Fibroblast of the aortic adventitia (primary cell): ENCODE measurements around the gene NCS1. TPM values are rescaled to one million over a fixed set of nuclear protein-coding genes. Genes with fewer than 3 reads are reported as not detected.

ENCODE experiments used
- DNase-seq: peaks from one replicate; pipeline ENCODE4 v3.0.0-alpha.2; 2010; ENCODE audit warnings: low read depth
- H3K4me3 ChIP-seq: 2 replicates; pipeline ENCODE4 v1.5.1; 2011; ENCODE audit warnings: low read depth, mild to moderate bottlenecking, control low read depth, low read length, moderate library complexity
- total RNA-seq: library from RNA; depleted of rRNA; stranded (reverse); fragments of >200 nt; gene quantifications from 2 replicates; pipeline ENCODE4 v1.2.3, GENCODE V29; 2012; ENCODE audit warnings: low replicate concordance
- TF ChIP-seq, protein P1 (sequence below): IDR thresholded peaks from 2 replicates; pipeline ENCODE4 v1.5.1; 2011; ENCODE audit warnings: mild to moderate bottlenecking, low read length, control low read depth, inconsistent platforms; ENCODE audit not compliant: insufficient read depth

Gene NCS1
- total RNA-seq, 1 donor: 39.2 TPM

DNA sequence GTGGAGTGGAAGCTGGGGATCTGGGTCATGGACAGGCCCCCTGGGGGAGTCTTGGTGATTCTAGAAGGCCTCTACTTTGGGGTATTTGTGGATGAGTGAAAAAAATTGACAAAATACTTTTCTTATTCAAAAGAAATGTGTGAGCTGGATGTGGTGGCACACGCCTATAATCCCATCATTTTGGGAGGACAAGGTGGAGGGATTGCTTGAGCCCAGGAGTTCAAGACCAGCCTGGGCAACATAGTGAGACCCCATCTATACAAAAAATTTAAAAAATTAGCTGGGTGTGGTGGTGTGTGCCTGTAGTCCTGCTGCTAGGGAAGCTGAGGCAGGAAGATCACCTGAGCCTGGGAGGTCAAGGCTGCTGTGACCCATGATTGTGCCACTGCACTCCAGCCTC, 6.6 kb upstream of the NCS1 start:
- no peak for DNase-seq
- TF ChIP-seq, protein P1, sequence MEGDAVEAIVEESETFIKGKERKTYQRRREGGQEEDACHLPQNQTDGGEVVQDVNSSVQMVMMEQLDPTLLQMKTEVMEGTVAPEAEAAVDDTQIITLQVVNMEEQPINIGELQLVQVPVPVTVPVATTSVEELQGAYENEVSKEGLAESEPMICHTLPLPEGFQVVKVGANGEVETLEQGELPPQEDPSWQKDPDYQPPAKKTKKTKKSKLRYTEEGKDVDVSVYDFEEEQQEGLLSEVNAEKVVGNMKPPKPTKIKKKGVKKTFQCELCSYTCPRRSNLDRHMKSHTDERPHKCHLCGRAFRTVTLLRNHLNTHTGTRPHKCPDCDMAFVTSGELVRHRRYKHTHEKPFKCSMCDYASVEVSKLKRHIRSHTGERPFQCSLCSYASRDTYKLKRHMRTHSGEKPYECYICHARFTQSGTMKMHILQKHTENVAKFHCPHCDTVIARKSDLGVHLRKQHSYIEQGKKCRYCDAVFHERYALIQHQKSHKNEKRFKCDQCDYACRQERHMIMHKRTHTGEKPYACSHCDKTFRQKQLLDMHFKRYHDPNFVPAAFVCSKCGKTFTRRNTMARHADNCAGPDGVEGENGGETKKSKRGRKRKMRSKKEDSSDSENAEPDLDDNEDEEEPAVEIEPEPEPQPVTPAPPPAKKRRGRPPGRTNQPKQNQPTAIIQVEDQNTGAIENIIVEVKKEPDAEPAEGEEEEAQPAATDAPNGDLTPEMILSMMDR: no peak

DNA sequence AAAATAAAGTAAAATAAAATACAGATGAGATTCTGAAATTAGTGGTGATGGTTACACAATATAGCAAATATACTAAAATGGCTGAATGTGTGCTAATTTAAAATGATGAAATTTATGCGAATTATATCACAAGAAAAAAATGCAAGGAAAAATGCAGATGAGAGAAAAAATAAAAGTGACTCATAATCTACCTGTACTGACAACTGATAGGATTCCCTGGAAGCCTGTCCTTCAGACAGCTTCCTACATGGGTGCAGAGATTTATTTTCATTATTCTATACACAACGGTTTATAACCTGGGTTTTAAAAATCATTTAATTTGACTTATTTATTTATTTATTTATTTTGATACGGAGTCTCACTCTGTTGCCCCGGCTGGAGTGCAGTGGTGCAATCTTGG, 5.8 kb upstream of the NCS1 start:
- no peak for DNase-seq
- no peak overlapping the region for H3K4me3 ChIP-seq
- TF ChIP-seq, protein P1: no peak

More for the DNA sequence above, 6.6 kb upstream of the NCS1 start:
- no peak overlapping the region for H3K4me3 ChIP-seq

DNA sequence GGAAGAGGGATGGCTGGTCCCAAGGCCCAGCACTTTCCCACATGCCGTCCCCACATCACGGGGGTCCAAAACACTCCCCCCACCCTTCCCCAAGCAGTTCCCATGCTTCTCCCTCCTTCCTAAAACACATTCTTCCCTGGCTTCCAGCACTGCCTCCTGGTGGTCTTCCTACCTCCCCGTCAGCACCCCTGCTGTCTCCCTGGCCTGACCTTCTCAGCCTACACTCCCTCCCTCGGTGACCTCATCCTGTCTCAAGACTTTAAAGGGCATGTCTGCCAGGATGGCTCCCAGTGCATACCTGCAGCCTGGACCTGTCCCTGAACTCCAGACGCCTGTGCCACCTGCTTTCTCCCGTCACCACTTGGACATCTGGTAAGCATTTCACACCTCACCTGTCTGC, 4.3 kb upstream of the NCS1 start:
- DNase-seq: no peak
- no peak overlapping the region for H3K4me3 ChIP-seq
- TF ChIP-seq, protein P1: no peak

DNA sequence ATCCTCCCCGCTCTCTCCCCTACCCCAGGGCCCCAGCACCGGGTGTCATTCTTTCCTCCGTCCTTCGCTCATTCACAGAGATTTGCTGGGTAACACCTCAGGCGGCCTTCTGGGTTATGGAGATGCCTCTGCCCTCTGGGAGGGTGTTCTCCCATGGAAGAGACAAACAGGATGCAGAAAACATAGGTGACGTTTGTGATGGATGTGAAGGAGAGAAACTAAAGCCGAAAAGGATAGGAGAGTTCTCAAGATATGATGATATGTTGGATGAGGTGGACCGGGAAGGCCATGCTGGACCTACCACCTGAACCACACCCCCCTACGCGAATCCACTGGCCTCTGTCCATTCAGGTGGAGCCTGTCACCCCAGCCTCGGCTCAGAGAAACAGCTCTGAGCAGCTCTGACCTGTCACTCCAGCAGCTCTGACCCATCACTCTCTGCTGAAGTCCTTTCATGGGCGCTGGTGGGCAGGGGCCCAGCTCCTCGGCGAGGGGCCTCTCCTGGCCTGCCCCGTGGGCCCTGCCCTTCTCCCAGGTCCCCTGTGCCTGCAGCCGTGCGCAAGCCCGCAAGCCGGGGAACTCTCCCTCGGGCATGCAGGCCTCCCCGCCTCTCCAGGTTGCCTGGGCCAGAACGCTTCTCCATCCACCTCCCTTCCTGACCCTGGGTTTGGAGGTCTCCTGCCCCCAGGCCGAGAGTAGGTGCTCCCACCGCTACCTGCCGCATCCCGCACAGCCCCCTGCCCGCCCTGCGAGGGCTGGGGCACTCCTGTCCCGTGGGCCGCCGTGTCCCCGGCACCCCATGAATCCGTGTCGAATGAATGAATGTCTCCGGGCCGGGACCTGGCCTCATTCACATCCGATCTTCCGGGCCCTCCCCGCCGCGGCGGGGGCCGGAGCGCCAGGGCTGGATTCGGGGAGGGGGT, 717 bp upstream of the NCS1 start:
- TF ChIP-seq, protein P1: no peak
- DNase-seq: no peak

DNA sequence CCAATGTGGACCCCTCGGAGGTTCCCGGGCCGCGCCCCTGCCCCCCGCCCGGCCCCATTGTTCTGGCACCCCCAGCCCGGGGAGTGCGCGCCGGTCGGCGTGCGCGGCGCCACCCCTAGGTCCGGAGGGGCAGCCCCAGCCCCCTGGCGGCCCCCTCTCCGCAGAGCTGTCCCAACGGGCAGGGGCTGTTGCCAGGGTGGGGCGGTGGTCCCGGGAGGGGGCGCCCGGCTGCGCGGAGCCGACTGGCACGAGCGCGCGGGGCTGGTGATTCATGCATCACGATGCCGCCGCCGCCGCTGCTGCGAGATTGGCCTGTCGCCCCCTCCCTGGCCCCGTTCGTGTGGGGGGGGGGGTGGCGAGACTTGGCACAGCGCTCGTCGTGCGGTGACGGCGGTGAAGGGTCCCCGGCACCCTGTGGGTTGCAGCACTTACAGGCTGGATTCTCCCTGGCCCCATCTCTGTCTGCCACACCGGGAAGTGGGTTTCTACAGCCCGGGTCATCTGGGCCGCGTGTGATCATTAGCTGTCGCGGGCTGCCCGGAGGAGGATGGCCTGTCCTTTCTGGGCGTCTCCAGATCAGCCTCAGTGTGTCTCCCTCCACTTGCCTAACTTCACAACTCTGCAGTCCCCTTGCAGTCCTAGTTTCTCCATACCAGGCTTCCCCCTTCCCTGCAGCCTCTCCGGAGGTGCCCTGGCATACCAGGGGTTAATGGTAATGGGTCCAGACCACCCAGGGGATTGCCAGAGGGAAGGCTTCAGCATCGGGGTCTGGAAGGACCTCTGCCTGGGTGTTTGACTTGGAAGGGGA, 858 bp downstream of the NCS1 start:
- DNase-seq: no peak
- H3K4me3 ChIP-seq: peak overlapping the region; percentile 82
- TF ChIP-seq, protein P1: no peak

More for the DNA sequence above, 717 bp upstream of the NCS1 start:
- peak overlapping the region; percentile 54 for H3K4me3 ChIP-seq

DNA sequence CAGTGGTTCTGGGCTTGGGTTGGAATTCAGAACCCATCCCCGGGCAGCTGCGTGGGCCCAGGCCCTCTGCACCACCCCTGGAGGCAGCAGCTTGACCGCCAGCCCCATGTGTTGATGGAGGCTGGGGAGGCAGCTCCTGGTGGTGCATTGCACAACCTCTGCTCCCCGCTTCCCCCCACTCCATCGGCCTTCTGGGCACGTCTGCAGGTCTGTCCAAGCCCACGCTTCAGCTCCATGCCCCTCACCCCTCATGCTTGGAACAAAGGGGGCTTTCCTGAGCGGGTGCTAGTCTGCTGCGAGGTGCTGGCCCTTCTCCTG, 1.4 kb downstream of the NCS1 start:
- H3K4me3 ChIP-seq: peak overlapping the region; percentile 82
- DNase-seq: no peak
- TF ChIP-seq, protein P1: no peak
